GM18870 (cell line): ENCODE results near the gene TMC5.
"Not testable (repeated sequence)": the region's sequence is repeated elsewhere in the genome, so short reads cannot be mapped to it uniquely, and the experiment has no call there.

Experiments used
- ATAC-seq: cut with Tn5 transposase; IDR thresholded peaks from one replicate; pipeline ENCODE4 v1.9.1; 2021; ENCODE audit warnings: moderate library complexity; ENCODE audit not compliant: unreplicated experiment

TMC5 gene

DNA sequence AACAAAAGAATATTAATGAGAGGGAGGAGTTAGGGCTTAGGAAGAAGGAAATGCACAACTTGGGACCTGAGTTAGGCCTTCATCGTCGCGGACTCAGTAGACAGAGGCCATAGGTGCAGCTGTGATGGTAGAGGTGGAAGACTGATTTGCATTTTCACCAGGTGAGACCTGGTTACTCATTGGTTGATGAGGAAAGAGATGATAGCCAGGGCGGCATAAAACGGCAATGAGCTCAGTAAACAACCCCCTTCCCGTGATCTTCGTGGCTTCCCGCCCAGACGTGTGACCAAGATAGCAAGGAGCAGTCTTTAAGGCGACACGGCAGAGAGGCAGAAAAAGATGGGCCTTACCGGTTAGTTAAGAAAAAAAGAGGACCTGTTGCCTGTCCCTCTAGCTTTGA lies at the start of gene TMC5:
TSS of gene TMC5 (plus strand) at position 244 of the 400 bp plus-strand sequence. CDS start 22,156 bp downstream, outside the sequence.
- ATAC-seq = no peak

DNA sequence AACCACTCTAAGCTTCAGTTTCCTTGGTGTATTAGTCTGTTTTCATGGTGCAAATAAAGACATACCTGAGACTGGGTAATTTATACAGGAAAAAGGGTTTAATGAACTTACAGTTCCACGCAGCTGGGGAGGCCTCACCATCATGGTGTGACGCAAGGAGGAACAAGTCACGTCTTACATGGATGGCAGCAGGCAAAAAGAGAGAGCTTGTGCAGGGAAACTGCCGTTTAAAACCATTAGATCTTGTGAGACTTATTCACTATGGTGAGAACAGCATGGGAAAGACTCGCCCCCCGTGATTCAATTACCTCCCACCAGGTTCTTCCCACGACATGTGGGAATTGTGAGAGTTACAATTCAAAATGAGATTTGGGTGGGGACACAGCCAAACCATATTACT lies 45.1 kb upstream of the TMC5 start:
- not testable (repeated sequence) for ATAC-seq

DNA sequence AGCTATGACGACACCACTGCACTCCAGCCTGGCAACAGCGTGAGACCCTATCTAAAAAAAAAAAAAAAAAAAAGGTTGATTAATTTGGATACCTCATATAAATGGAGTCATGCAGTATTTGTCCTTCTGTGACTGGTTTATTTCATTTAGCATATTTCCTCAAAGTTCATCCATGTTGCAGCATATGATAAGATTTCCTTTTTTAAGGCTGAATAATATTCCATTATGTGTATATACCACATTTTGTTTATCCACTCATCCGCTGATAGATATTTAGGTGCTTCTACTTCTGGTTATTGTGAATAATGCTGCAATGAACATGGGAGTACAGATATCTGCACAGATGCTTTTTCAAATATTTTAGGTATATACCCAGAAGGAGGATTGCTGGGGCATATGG lies 43.3 kb upstream of the TMC5 start:
- ATAC-seq = no peak

DNA sequence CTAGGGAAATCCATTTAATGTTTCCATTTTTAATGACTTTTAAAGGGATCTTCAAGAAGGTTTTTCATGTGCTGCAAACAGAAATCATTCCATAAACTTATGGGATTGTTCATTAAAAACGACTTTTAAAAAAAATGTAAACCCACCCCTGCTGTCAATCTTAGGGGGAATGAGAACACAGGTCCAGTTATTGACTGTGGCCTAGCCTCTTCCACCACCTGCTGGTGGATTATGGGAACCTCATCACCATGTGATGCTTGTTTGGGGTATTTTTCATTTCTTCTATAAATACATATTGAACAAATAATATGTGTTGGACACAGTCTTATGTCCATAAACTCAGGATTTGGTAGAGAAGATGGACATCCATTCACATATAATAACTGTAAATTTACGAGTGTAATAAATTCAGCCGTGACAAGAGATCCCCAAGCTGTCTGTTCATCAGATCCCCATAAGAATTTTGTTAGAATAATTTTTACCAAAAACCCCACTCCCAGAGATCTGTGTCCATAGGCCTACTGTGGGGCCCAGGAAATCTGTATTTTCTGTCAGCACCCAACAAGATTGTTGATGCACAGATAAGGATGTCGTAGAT lies 42.0 kb upstream of the TMC5 start:
- no peak for ATAC-seq

- ATAC-seq = no peak
These were observed 39.8 kb upstream of the TMC5 start for GRCh38 chr16:19377864-19378263.

GRCh38 chr16:19378511-19378910 lies 39.2 kb upstream of the TMC5 start:
- no peak for ATAC-seq

GRCh38 chr16:19379838-19380237 lies 37.8 kb upstream of the TMC5 start:
- ATAC-seq = no peak

DNA sequence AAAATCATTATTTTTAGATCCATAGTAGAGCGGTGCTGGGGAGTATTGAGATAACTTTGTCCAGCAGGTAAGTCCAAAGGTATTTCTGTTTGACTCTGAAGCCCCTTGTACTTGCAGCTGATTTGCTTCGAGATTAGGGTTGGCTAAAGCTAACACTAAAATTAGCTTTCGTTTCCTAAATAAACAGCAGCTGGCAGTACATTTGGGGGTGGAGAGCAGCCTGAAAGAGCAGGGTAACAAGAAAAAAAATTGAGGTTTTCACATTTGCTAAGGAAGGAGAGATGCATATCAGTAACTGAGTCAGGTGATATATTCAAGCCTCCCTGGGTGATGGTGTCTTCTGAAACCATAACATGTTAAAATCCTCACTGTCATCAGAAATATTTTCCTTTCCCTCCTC lies 37.4 kb upstream of the TMC5 start:
- no peak for ATAC-seq

DNA sequence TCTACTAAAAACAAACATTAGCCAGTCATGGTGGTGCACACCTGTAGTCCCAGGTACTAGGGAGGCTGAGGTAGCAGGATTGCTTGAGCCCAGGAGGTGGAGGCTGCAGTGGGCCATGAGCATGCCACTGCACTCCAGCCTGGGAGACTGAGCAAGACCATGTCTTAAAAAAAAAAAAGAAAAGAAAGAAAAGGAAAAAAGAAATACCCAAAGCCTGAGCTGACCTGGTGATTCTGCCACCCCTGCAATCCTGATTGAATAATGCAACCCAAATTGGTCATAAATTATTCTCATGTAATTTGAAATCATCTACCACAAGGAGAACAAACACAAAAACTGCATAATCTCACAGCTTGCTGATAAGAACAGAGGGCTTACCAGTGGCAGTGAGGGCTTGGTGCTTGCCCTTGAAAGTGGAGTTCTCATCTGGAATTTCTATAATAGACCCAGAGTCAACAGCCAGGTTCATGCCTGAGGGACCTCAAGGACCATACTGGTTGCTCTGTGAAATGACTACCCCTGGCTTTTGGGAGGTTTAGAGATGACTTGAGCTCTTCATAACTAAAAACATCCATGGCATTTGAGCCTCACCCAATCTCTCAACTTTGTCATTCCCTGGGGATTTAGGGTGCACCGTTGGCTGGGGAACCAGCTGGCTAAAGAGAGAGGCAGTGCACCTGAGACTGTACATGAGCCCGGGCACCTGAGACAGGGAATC lies 35.4 kb upstream of the TMC5 start:
- no peak for ATAC-seq

- no peak for ATAC-seq
These were observed 34.5 kb upstream of the TMC5 start for GRCh38 chr16:19382887-19383816.

DNA sequence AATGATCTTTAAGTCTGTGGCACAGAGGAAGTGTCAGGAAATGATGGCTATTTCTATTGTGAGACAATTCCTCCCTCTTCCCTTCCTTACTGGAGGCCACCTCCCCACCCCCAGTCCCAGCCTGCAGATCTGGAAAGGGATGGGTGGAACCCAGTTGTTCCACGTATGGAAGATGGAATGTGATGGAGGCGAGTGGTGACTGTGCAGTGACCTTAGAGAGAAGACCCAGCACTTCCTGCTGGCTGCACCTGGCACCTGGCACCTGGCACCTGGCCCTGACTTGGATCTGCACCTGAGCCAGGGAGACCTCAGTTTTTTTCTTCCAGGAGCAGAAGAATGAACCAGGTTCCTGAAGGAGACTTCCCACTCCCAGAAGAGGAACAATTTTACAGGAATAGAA lies 33.0 kb upstream of the TMC5 start:
- ATAC-seq = no peak

DNA sequence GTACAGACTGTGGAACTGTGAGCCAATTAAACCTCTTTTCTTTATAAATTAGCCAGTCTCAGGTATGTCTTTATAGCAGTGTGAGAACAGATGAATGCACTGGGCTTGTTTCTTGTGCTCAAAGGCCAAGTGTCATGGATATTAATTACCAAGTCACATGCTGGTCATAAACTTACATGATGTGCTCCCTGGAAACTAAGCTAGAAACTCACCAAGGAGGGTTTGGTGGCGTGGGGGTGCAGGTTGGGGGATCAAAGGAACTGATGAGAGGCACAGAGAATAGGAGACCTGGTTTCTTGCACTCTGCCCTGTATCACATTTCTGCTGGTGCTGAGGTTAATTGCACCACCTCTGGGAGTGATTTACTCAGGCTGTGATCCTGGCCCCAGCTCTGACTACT lies 31.2 kb upstream of the TMC5 start:
- no peak for ATAC-seq

GRCh38 chr16:19389246-19389645 lies 28.4 kb upstream of the TMC5 start:
- ATAC-seq = no peak

GRCh38 chr16:19391185-19391776 lies 26.4 kb upstream of the TMC5 start:
- ATAC-seq = not testable (repeated sequence)

GRCh38 chr16:19392352-19392751 lies 25.3 kb upstream of the TMC5 start:
- no peak for ATAC-seq

- no peak for ATAC-seq
These were observed 24.2 kb upstream of the TMC5 start for GRCh38 chr16:19393226-19394111.

- ATAC-seq = not testable (repeated sequence)
These were observed 21.9 kb upstream of the TMC5 start for GRCh38 chr16:19395646-19396267.

DNA sequence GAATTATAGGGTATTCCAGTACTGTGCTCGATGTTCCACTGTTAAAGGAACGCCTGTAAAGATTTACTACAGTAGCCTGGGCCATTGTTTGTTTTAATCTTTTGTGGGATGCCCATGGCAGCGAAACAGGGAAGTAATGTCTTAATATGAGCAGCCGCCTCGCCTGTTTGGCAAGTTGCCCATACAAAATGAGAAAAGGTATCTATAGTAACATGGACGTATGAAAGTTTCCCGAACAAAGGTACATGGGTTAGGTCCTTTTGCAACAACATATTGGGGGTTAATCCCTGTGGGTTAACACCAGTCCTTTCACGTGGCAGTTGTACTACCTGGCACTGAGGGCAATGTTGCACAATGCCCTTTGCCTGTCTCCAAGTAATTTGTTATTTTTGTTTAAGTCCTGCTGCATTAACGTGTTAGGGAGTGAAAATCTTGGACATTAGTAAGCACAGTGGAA lies 21.1 kb upstream of the TMC5 start:
- ATAC-seq = no peak

DNA sequence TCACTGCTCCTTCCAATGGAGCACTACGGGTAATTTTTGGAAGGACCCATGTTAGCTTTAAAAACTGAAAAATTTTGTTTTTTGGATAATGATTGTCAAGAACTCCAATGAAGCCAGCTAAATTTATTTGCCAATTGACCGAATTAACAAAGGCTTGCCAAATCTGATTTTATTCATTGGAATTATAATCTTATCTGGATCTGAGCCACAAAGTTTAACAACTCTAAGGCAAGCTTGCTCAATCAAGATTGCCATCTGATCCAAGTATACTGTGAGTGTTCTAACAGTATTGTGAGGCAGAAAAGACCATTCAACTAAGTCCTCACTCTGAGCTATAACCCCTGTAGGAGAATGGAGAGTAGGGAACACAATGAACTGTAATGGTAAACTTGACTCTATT lies 20.3 kb upstream of the TMC5 start:
- not testable (repeated sequence) for ATAC-seq

DNA sequence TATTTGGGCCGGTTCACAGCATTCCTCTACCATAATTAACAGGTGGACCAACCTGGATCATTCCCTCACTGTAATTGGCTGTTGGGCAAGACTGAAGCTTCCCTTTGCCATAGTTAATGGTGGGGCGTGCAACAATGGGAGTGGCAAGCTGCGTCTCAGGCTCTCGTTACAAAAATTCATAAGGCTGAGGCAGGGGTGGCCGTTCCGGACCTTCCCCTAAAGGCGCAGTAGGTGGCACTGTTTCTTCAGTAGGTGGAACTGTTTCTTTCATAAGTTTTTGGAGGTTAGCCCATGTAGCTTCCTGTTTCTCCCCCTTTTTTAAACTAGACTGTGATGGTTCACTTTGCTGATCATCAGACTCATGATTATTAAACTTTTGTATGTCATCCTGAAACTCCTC lies 17.0 kb upstream of the TMC5 start:
- no peak for ATAC-seq
